HepG2 (cell line): Measurements from ENCODE around the gene ASB5. TPM values are rescaled to one million over a fixed set of nuclear protein-coding genes. Genes with fewer than 3 reads are reported as not detected.

Experiments
- ATAC-seq: fragments of 200-7000 bp; cut with Tn5 transposase; 3 replicates; pipeline ENCODE4 v1.9.1; 2020; ENCODE audit warnings: mild to moderate bottlenecking, moderate library complexity
- BruUV-seq: library from RNA; stranded (reverse); fragments of 400-500 nt; replicated peaks from 2 replicates; lab custom pipeline; 2021; lab: Mats Ljungman, UMichigan
- CTCF ChIA-PET: fragments of 300-600 bp; formaldehyde crosslinking; extraction: SDS; loops from one replicate; lab custom pipeline; 2021; ENCODE audit warnings: low total read pairs, inconsistent platforms, low intra/inter-chr PET ratio; lab: Yijun Ruan, JAX
- POLR2A ChIA-PET: fragments of 350-600 bp; sonication (Branson Sonifier 250); formaldehyde crosslinking; loops from one replicate; lab custom pipeline; 2020; ENCODE audit warnings: antibody characterized with exemption, inconsistent platforms; lab: Yijun Ruan, JAX
- DNase-seq: peaks from one replicate; pipeline ENCODE4 v3.0.0-alpha.2; 2015; ENCODE audit warnings: low spot score
- FAIRE-seq: peaks from 3 replicates; lab custom pipeline; 2011; peaks lifted over from hg19 to GRCh38; lab: Jason Lieb, UNC
- H2AFZ ChIP-seq: one replicate; pipeline ENCODE4 v1.6.1; 2011; ENCODE audit warnings: low read length, inconsistent platforms
- H3K27ac ChIP-seq: fragments of 300-600 bp; 3 replicates; pipeline ENCODE4 v1.8.0; 2011; ENCODE audit warnings: mixed run types, mild to moderate bottlenecking, mixed read lengths, low read length, inconsistent platforms; ENCODE audit not compliant: insufficient read depth; ENCODE audit errors: extremely low read length
- H3K27me3 ChIP-seq, 2 experiments: fragments of 200-600 bp in 1 of 2; 2 replicates in 1 of 2; 3 replicates in 1 of 2; pipeline versions ENCODE4 v1.6.0 to v1.8.0; 2011; ENCODE audit warnings: low read length in 2 of 2, mild to moderate bottlenecking in 2 of 2, moderate library complexity in 2 of 2, inconsistent platforms in 1 of 2; ENCODE audit not compliant: insufficient read depth in 2 of 2, control insufficient read depth in 1 of 2
- H3K36me3 ChIP-seq, 2 experiments: fragments of 200-600 bp in 1 of 2; replicated peaks in 1 of 2; 2 replicates in 1 of 2; 3 replicates in 1 of 2; pipeline versions ENCODE4 v1.5.1 to v1.8.0; 2011; ENCODE audit warnings: low read length in 2 of 2, inconsistent platforms in 1 of 2; ENCODE audit not compliant: insufficient read depth in 2 of 2, control insufficient read depth in 1 of 2
- H3K4me1 ChIP-seq: 2 replicates; pipeline ENCODE4 v1.5.1; 2012; ENCODE audit warnings: low read length, inconsistent platforms; ENCODE audit not compliant: insufficient read depth
- H3K4me2 ChIP-seq: 2 replicates; pipeline ENCODE4 v1.6.0; 2011; ENCODE audit warnings: low read depth, low read length, inconsistent platforms
- H3K4me3 ChIP-seq, 3 experiments: fragments of 200-600 bp in 1 of 3; sonication (generic), shearing (Covaris generic) in 1 of 3; replicated peaks in 1 of 3; 2 replicates each; pipeline ENCODE4 v1.5.1; 2011 to 2016; ENCODE audit warnings: low read length in 3 of 3, inconsistent platforms in 2 of 3, low read depth in 2 of 3, mild to moderate bottlenecking in 2 of 3, control low read depth in 1 of 3, mixed read lengths in 1 of 3; ENCODE audit not compliant: insufficient read depth in 1 of 3
- H3K79me2 ChIP-seq: one replicate; pipeline ENCODE4 v1.6.1; 2011; ENCODE audit warnings: low read length, inconsistent platforms; ENCODE audit not compliant: insufficient read depth
- H3K9ac ChIP-seq: 2 replicates; pipeline ENCODE4 v1.6.0; 2011; ENCODE audit warnings: mild to moderate bottlenecking, low read depth, low read length, inconsistent platforms; ENCODE audit not compliant: insufficient read depth
- H3K9me3 ChIP-seq: 2 replicates; pipeline ENCODE4 v1.5.1; 2012; ENCODE audit warnings: mild to moderate bottlenecking, low read length
- H4K20me1 ChIP-seq: 2 replicates; pipeline ENCODE4 v1.6.0; 2011; ENCODE audit warnings: inconsistent platforms, mild to moderate bottlenecking, low read length, moderate library complexity; ENCODE audit not compliant: insufficient read depth
- ATF7-NPFF ChIP-seq: sonication (generic); formaldehyde crosslinking; IDR thresholded peaks from 2 replicates; pipeline ENCODE4 v1.8.1; 2023; ENCODE audit warnings: mild to moderate bottlenecking, low read depth, missing genetic modification reagents, moderate library complexity
- CREB1 ChIP-seq, 2 experiments: fragments of 450-650 bp in 1 of 2; IDR thresholded peaks; 2 replicates each; pipeline ENCODE4 v1.6.1; 2016 to 2017; ENCODE audit warnings: control low read depth in 1 of 2, mild to moderate bottlenecking in 1 of 2, missing compliant biosample characterization in 1 of 2, missing genetic modification characterization in 1 of 2
- ETS1 ChIP-seq: sonication (generic); formaldehyde crosslinking; IDR thresholded peaks from 2 replicates; pipeline ENCODE4 v1.4.0; 2020; ENCODE audit warnings: missing genetic modification reagents
- IRF9 ChIP-seq: sonication (generic); formaldehyde crosslinking; IDR thresholded peaks from 2 replicates; pipeline ENCODE4 v1.8.0; 2022; ENCODE audit warnings: missing genetic modification reagents, mild to moderate bottlenecking, borderline replicate concordance
- LCORL ChIP-seq, 2 experiments: fragments of 450-650 bp in 1 of 2; sonication (generic) in 1 of 2; formaldehyde crosslinking in 1 of 2; IDR thresholded peaks; 2 replicates each; pipeline versions ENCODE4 v1.5.0 to v1.6.1; 2017 to 2020; ENCODE audit warnings: antibody characterized with exemption in 1 of 2, missing genetic modification reagents in 1 of 2
- ZBTB3 ChIP-seq: sonication (generic); formaldehyde crosslinking; IDR thresholded peaks from 2 replicates; pipeline ENCODE4 v1.4.0; 2020; ENCODE audit warnings: low read depth, mild to moderate bottlenecking, moderate library complexity, missing genetic modification reagents, borderline replicate concordance
- ZNF572 ChIP-seq: sonication (generic); formaldehyde crosslinking; IDR thresholded peaks from 2 replicates; pipeline ENCODE4 v1.5.1; 2020; ENCODE audit warnings: mild to moderate bottlenecking, missing genetic modification reagents
- WGBS: methylation state at CpG from one replicate; pipeline ENCODE4 v1.1.6; 2017; ENCODE audit warnings: low lambda C conversion rate; 5-methylcytosine and 5-hydroxymethylcytosine counted together
- in situ Hi-C: cut with HindIII; loops from 2 replicates; pipeline ENCODE4 v1.10.0; 2017; ENCODE audit warnings: low pct_unique_long_range_greater_than_20kb; ENCODE audit not compliant: extremely low pct_ligation_motif_present
- intact Hi-C: fragments of 100-400 bp; cut with micrococcal nuclease; formaldehyde crosslinking; loops from one replicate; pipeline ENCODE4 v1.10.0; 2022; ENCODE audit not compliant: unreplicated experiment
- polyA plus RNA-seq, 8 experiments: library from polyadenylated mRNA; depleted of rRNA in 3 of 8; stranded (reverse) in 7 of 8; unstranded in 1 of 8; fragments of >200 nt; fragmentation: Illumina TruSeq in 4 of 8; extraction: Trizol in 4 of 8; gene quantifications; 2 replicates each; pipeline versions ENCODE4 v1.2.1 to v1.2.3, GENCODE V29; 2011 to 2016; ENCODE audit warnings: low read depth in 4 of 8, missing spikeins in 1 of 8, mixed read lengths in 1 of 8; ENCODE audit not compliant: insufficient read depth in 1 of 8
- total RNA-seq, 5 experiments: library from RNA; depleted of rRNA; stranded (reverse); fragments of >200 nt; fragmentation: Illumina TruSeq; extraction: Trizol; gene quantifications; 2 replicates each; pipeline ENCODE4 v1.2.3, GENCODE V29; 2016; ENCODE audit warnings: low read depth in 1 of 5

ASB5 gene
- total and polyA plus RNA-seq, 2 of the 13 experiments (the other 11 are each of a cell fraction or from before 2014, with no cell fraction given) = not detected

- Histone ChIP-seq H3K9ac (no peak overlapping the region), H3K27me3 (no peaks in the 10 kb centered on the region), H4K20me1 (no peaks in the 10 kb centered on the region), H3K4me2 (no peak overlapping the region), H3K4me1 (no peaks in the 10 kb centered on the region), H3K27ac (no peak overlapping the region), H3K79me2 (no peaks in the 10 kb centered on the region), H3K9me3 (no peaks in the 10 kb centered on the region), H3K36me3 (no peaks in the 10 kb centered on the region), H3K4me3 (no peak overlapping the region), H2AFZ (no peak overlapping the region)
- no peak for FAIRE-seq
- no peak for ATAC-seq
- DNase-seq = no peak
- POLR2A ChIA-PET = no interaction called here
- in situ Hi-C loops (no loop called here), intact Hi-C loops (no loop called here)
- CTCF ChIA-PET = no interaction called here
- no TSS peak for BruUV-seq
- TF ChIP-seq ATF7-NPFF (CRISPR knock-in tag) (no peak), ZBTB3 (CRISPR knock-in tag) (no peak), IRF9 (CRISPR knock-in tag) (no peak), LCORL (IDR thresholded peaks at IDR 0.05) (no peak), LCORL (CRISPR knock-in tag; IDR thresholded peaks at IDR 0.05) (no peak), ZNF572 (CRISPR knock-in tag) (no peak), CREB1 (IDR thresholded peaks at IDR 0.05) (peak; percentile 63), CREB1 (CRISPR knock-in tag; IDR thresholded peaks at IDR 0.05) (no peak), ETS1 (no peak)
- TF ChIP-seq, all 625 proteins: peak for 1
- WGBS = 38% methylated on average over 8 of the region's 8 CpGs
Measured at GRCh38 chr4:176241703-176242102, 27.3 kb downstream of the ASB5 start.
